ENCODE measurements around the gene PBX4.
"Not testable (repeated sequence)": the region's sequence is repeated elsewhere in the genome, so short reads cannot be mapped to it uniquely, and the experiment has no call there.

PBX4 gene

DNA sequence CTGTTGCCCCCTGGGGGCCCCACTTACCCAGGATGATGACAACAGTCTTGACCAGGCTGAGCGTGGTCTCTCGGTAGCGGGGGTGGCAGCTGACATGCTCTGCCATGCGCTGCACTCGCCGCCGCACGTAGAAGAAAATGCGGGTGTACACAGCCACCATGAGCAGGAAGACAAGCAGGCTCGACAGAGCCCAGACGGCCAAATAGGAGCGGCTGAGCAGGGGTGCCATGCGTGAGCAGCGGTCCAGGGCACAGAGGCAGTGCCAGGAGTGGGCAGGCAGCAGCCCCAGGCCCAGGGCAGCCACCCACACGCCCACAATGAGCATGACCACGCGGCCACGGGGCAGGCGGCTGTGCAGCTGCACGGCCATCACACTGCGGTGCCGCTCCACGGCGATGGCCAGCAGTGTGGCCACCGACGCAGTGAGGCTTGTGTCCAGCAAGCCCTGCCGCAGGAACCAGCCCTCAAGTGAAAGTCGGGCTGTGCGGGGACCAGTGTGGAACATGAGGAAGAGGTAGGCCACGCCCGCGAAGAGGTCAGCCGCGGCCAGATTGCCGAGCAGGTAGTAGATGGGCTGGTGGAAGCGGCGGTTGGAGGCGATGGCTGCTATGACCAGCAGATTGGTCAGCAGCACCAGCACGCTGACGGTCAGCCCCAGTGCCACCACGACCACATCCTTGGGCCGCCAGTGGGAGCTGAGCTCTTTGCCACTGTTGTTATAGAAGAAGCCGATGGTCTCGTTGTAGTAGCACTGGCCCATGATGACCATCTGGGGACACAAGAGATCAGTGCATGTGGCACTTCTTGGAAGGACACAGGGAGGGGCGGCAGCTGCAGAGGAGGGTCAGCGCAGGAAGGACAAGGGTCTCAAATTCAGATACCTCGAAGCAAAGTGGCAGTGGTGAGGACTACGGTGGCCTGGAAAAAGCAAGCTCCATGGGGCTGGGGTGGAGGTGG lies 8.3 kb upstream of the PBX4 start:
- no peak for DNase-seq (ENCODE audit: low read depth)

GRCh38 chr19:19624032-19624570 lies 5.6 kb upstream of the PBX4 start:
- no peak for DNase-seq (ENCODE audit: low read depth)

DNA sequence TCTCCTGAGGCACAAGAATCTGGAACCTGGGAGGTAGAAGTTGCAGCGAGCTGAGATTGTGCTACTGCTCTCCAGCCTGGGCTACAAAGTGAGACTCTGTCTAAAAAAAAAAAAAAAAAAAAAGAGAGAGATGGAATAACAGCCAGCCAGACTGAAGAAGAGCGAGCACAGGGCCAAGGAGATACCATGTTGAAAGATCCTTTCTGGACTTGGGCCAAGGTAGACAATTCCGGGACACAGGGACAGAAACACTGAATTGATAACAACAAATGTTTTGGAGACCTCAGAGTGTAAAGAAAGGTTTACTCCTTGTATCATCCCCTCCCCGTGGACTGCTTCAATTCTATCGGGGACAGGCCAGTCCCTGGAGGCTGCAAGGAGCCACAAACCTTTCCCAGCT lies 4.9 kb upstream of the PBX4 start:
- DNase-seq (ENCODE audit: low read depth), result no peak

- DNase-seq (ENCODE audit: low read depth), result no peak
These were observed 1.3 kb upstream of the PBX4 start for GRCh38 chr19:19619849-19620210.

DNA sequence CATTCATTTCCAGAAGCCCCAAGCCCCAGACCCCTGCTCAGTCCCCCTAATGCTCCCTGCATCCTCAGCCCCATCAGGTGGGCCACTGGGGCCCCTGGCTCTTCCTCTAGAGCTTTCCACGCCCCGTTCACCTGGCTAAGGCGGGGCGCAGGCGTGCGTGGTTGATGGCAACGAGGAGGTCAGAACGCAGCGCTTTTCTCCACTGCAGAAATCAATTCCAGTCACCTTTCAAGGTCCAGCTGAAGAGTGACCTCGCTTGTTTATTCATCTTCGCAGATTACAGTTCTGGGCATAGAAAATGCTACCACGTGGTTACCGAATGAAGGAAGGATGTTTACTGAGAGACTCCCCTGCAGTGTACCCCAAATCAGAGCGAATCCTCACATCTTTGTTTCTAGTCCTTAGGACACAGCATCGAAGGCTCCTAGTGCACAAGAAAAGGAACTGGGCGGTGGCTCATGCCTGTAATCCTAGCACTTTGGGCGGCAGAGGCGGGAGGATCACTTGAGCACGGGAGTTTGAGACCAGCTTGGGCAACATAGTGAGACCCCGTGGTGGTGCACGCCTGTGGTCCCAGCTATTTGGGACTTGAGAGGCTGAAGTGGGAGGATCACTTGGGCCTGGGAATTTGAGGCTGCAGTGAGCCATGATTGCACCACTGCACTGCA lies 828 bp upstream of the PBX4 start:
- no peak for DNase-seq (ENCODE audit: low read depth)

GRCh38 chr19:19615086-19615485 lies 3.4 kb downstream of the PBX4 start:
- no peak for DNase-seq (ENCODE audit: low read depth)

DNA sequence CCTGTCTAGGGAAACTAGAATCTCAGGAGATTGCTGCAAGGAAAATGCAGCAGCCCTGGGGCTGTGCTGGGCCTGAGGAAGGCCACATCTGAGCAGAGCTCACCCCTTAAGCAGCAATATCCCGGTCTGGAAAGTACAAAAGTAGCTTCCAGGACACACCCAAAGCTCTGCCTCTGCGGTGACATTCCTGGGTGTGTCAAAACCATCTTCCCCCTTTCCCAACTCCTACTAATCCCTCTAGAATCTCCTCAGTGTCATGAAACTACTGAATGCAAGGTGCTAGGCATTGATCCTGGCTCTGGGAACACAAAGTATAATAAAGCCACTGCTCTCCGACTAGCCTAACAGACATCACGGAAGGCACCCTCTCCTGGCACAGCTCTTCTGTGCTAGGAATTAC lies 5.0 kb downstream of the PBX4 start:
- no peak for DNase-seq (ENCODE audit: low read depth)

DNA sequence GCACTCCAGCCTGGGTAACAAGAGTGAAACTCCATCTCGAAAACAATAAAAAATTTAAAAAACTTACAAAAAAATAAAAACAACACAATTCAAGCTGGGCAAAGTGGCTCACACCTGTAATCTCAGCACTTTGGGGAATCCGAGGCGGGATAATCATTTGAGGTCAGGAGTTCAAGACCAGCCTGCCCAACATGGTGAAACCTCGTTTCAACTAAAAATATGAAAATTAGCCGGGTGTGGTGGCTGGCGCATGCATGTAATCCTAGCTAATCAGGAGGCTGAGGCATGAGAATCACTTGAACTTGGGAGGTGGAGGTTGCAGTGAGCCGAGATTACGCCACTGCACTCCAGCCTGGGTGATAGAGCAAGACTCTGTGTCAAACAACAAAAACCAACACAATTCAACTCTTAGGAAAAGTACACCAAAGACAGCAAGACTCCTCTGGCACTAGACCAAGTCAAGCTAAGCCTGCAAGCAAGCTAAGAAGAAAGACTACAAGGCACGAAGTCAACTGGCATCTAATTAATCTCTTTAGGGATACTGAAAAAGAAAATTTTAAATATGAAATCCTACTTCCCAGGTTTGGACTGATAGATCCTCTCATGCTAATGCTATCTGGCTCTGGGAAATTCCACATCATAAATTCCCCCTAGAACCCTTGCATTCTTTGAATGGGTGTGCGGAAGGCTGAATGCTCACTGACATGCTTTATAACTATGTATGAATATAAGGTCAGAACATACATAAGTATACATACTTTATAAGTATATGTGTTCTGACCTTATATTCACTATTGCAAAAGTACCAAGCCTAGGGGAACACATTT lies 7.9 kb downstream of the PBX4 start:
- no peak for DNase-seq (ENCODE audit: low read depth)

- DNase-seq (ENCODE audit: low read depth), result not testable (repeated sequence)
These were observed 11.8 kb downstream of the PBX4 start for GRCh38 chr19:19606686-19607085.

DNA sequence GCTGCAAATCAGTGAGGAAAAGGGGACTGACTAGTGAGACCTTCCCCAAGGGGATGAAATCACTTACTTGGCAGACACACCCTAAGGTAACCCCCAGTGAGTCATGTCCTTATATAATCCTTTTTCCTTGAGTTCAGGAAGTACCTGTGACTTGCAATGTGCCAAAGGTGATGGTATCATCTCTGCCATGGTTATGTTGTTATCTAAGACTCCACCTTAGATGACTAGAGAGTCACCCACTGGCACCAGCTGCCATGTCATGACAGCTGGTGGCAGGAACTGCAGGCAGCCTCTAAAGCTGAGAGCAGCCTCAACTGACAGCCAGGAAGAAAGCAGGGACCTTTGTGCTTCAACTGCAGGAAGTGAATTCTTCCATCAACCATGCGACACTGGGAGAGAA lies 12.5 kb downstream of the PBX4 start:
- no peak for DNase-seq (ENCODE audit: low read depth)

DNA sequence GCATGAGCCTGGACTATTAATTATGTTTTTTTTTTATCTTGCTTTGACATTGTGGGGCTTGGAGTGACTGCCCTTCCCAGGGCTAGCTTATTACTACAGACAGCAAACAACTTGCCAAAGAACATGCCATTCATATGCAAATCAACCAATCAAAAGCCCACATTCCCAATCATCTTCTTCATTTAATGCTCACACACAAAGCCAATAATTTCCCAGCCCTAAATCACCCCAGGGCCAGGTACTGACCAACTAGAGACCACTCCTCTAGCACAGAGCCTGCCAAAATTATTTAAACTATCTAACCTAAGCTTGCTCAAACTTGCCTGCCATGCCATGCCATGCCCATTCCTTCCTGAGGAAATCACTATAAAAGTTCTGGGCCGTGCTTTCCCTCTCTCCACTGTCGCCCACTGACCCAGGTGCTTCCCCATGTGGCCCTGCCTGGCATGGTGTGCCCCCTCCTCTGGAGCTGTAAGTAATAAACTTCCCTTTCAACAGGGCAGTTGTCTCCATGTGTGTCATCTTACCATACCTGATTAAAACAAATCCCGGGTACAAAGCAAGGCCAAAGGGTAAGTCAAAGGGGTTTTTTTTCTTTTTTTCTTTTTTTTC lies 15.7 kb downstream of the PBX4 start:
- DNase-seq (ENCODE audit: low read depth), result no peak

GRCh38 chr19:19602136-19602712 lies 16.3 kb downstream of the PBX4 start:
- DNase-seq (ENCODE audit: low read depth), result no peak

GRCh38 chr19:19600793-19601330 lies 17.6 kb downstream of the PBX4 start:
- no peak for DNase-seq (ENCODE audit: low read depth)

GRCh38 chr19:19598728-19599451 lies 19.6 kb downstream of the PBX4 start:
- DNase-seq (ENCODE audit: low read depth), result not testable (repeated sequence)

- DNase-seq (ENCODE audit: low read depth), result no peak
These were observed 20.6 kb downstream of the PBX4 start for GRCh38 chr19:19597809-19598306.

DNA sequence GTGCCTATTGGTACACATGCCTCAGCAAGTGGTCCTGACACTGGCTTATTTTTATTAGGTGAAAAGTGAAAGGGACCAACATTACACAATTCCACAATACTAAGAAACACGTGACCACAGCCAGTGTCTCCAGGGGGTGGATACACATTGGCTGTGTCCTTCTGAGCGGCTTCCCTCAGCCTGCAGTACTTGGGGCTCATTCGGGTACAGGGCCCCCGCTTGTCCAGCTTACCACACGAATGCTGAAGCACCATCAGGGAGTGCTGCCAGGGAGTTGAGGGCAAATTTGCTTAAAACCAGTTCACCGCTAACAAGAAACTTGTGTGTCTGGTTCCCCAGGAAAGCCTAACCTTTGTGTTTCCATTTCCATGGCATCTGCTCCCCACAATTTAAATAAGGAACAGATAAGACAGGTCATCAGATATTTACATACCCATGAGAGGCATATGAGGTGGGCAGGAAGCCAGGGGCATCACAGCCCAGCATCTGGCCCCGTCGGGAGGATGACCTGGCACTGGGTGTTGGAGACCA lies 23.3 kb downstream of the PBX4 start:
- DNase-seq (ENCODE audit: low read depth), result no peak

DNA sequence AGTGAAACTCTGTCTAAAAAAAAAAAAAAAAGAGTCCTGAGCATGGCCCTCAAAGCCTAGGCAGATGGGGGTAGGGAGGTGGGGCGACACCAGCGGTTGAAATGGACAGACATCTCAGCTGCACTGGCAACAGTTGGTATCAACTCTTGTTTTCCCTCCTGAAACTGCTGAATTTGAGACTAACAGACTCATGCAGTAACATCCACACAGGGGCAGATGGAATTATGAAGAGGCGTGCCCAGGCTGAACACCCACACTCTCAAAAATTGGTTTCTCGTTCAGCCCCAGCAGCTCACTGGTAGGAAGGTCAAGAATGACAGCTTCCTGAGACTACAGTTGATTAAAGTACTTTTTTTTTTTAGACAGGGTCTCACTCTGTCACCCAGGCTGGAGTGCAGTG lies 24.1 kb downstream of the PBX4 start:
- no peak for DNase-seq (ENCODE audit: low read depth)

DNA sequence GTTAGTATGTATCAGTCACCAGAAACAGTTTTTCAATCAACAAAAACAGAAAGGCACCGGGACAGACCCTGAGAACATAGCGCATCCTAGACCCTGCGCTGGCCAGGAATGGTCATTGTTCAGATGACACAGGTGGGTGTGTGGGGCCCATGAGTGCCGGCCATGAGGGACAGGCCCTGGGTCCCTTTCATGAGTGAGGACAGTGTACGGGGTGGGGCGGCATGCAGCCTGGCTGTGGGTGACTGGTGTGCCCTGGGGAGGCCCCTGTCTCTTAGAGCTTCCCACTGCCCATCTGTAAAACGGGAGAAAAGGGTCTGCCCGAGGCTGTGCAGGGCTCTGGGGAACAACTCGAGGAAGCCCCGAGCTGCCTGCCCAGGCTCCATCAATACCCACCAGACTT lies 25.8 kb downstream of the PBX4 start:
- no peak for DNase-seq (ENCODE audit: low read depth)

GRCh38 chr19:19591133-19591825 lies 27.2 kb downstream of the PBX4 start:
- DNase-seq (ENCODE audit: low read depth), result no peak

Data from stimulated activated CD8-positive, alpha-beta memory T cell treated with anti-CD3 and anti-CD28 coated beads, Interleukin-15, amount 100 ng/mL, for 1 hour (primary cell).